SIG-M5 (cell line): ENCODE data around the gene PTGR3.
A peak's percentile ranks its signal among the peaks of the same experiment; 100 is the strongest.
"Not testable (repeated sequence)": the region's sequence is repeated elsewhere in the genome, so short reads cannot be mapped to it uniquely, and the experiment has no call there.

Experiments
- DNase-seq: peaks from one replicate; lab custom pipeline; 2025; lab: John Stamatoyannopoulos, UW

PTGR3 gene

GRCh38 chr18:75202696-75203365, 6.1 kb downstream of the PTGR3 start:
- DNase-seq, result no peak

GRCh38 chr18:75201282-75202270, 7.4 kb downstream of the PTGR3 start:
- no peak for DNase-seq

GRCh38 chr18:75200605-75201280, 8.2 kb downstream of the PTGR3 start:
- DNase-seq, result no peak

- DNase-seq, result no peak
Measured at GRCh38 chr18:75200071-75200470, 8.9 kb downstream of the PTGR3 start.

GRCh38 chr18:75199327-75199726, 9.6 kb downstream of the PTGR3 start:
- DNase-seq, result no peak

- no peak for DNase-seq
Measured at GRCh38 chr18:75198036-75198435, 10.9 kb downstream of the PTGR3 start.

- DNase-seq, result no peak
Measured at GRCh38 chr18:75192899-75193298, 16.0 kb downstream of the PTGR3 start.

GRCh38 chr18:75189696-75190095, 19.2 kb downstream of the PTGR3 start:
- DNase-seq, result no peak

- not testable (repeated sequence) for DNase-seq
Measured at GRCh38 chr18:75187702-75188101, 21.2 kb downstream of the PTGR3 start.

- no peak for DNase-seq
Measured at GRCh38 chr18:75185460-75185859, 23.5 kb downstream of the PTGR3 start.

- DNase-seq, result no peak
Measured at GRCh38 chr18:75183973-75184493, 24.9 kb downstream of the PTGR3 start.

GRCh38 chr18:75183524-75183923, 25.4 kb downstream of the PTGR3 start:
- DNase-seq, result no peak

GRCh38 chr18:75179819-75180600, 28.9 kb downstream of the PTGR3 start:
- DNase-seq, result no peak

- DNase-seq, result no peak
Measured at GRCh38 chr18:75178376-75178775, 30.6 kb downstream of the PTGR3 start.

GRCh38 chr18:75176849-75177248, 32.1 kb downstream of the PTGR3 start:
- no peak for DNase-seq

- no peak for DNase-seq
Measured at GRCh38 chr18:75173738-75174137, 35.2 kb downstream of the PTGR3 start.

- peak; percentile 4 for DNase-seq
Measured at GRCh38 chr18:75173125-75173432, 35.9 kb downstream of the PTGR3 start.

GRCh38 chr18:75172299-75173124, 36.4 kb downstream of the PTGR3 start:
- DNase-seq, result no peak

- no peak for DNase-seq
Measured at GRCh38 chr18:75170916-75171315, 38.0 kb downstream of the PTGR3 start.

GRCh38 chr18:75170022-75170789, 38.7 kb downstream of the PTGR3 start:
- DNase-seq, result no peak
